H1 (cell line): Measurements from ENCODE around the gene GMPPA. TPM values are rescaled to one million over a fixed set of nuclear protein-coding genes. Genes with fewer than 3 reads are reported as not detected.

Source experiments
- BRCA1 ChIP-seq: IDR thresholded peaks from 2 replicates; pipeline ENCODE4 v1.6.1; 2012; ENCODE audit warnings: low read depth, low read length, improper control_type of control experiment
- CHD2 ChIP-seq: IDR thresholded peaks from 2 replicates; pipeline ENCODE4 v1.6.1; 2012; ENCODE audit warnings: low read length, improper control_type of control experiment
- CHD7 ChIP-seq: fragments of 300-600 bp; sonication (generic); IDR thresholded peaks from 2 replicates; pipeline ENCODE4 v1.7.1; 2012; ENCODE audit warnings: low read length, moderate library complexity, mild to moderate bottlenecking, inconsistent platforms; ENCODE audit not compliant: insufficient replicate concordance
- EZH2 ChIP-seq: fragments of 200-600 bp; sonication (generic); IDR thresholded peaks from 2 replicates; pipeline ENCODE4 v1.7.1; 2012; ENCODE audit warnings: low read depth, mild to moderate bottlenecking, moderate library complexity, low read length, inconsistent platforms; ENCODE audit not compliant: severe bottlenecking
- KDM5A ChIP-seq: fragments of 200-600 bp; IDR thresholded peaks from 2 replicates; pipeline ENCODE4 v1.7.1; 2012; ENCODE audit warnings: mild to moderate bottlenecking, low read length, inconsistent platforms, mixed read lengths
- RNF2 ChIP-seq: fragments of 200-900, 300-1000 bp; sonication (generic); IDR thresholded peaks from 2 replicates; pipeline ENCODE4 v1.7.1; 2016; ENCODE audit warnings: borderline replicate concordance, low read depth, mild to moderate bottlenecking, antibody characterized with exemption, low read length; ENCODE audit not compliant: poor library complexity, severe bottlenecking; ENCODE audit errors: missing control alignments
- RXRA ChIP-seq: IDR thresholded peaks from 2 replicates; pipeline ENCODE4 v1.6.1; 2011; ENCODE audit warnings: low read depth, mild to moderate bottlenecking, low read length, moderate library complexity; ENCODE audit not compliant: insufficient read depth
- SP1 ChIP-seq: IDR thresholded peaks from 2 replicates; pipeline ENCODE4 v1.6.1; 2011; ENCODE audit warnings: low read depth, low read length
- SP2 ChIP-seq: IDR thresholded peaks from 2 replicates; pipeline ENCODE4 v1.6.1; 2012; ENCODE audit warnings: mild to moderate bottlenecking, low read length, inconsistent platforms
- polyA plus RNA-seq, 7 experiments: library from polyadenylated mRNA; depleted of rRNA in 3 of 7; stranded (reverse) in 5 of 7; unstranded in 2 of 7; fragments of >200 nt in 5 of 7; fragments of 200-250 nt in 2 of 7; gene quantifications; 1 replicate in 5 of 7; 2 replicates in 1 of 7; 4 replicates in 1 of 7; pipeline versions ENCODE4 v1.2.1 to v1.2.3, GENCODE V29; 2011 to 2013; ENCODE audit warnings: missing spikeins in 2 of 7, mixed read lengths in 2 of 7
- total RNA-seq: library from RNA; stranded (reverse); fragmentation: NEBNext Ultra II Directional; extraction: Animal tissue kit (Norgen Biotek cat#: 25700); gene quantifications from 2 replicates; pipeline ENCODE4 v1.2.1, GENCODE V29; 2021

The GMPPA gene
- total and polyA plus RNA-seq, 2 of the 8 experiments (the other 6 are each of a cell fraction or from before 2014, with no cell fraction given): 34.3 to 98.8 TPM

DNA sequence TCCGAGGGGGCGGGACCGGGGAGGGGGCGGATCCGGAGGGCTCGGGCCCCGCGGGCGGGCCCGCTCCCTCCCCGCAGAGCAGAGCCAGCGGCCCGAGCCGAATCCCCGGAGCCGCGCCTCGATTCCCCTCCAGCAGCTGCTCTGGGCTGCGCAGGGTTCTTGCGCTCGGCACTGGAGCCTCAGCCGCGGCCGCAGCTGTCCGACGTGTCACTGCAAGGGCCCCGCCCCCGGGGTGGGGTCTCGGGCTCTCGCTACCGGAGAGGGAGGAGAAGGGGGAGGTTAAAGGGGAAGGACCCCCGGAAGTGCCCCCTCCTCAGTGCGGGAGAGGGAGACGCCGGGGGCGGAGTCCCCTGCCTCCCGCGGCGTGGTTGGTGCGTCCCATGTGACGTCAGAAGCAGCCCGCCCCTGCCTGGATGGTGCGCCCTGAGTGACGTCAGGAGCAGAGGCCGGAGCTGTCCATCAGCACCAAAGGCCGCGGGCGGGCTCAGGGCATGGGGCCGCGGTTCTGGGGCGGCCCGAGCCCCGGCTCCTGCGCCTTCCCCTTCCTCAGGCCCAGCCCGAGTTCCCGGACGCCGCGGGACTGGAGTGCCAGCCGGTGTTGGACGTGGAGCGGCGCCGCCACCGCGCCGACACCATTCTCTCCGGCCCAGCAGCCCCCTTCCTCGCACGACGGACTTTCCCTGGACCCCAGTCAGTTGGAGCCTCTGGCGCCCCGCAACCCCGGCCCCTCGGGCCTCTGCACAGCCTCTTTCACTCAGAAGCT lies 45.1 kb downstream of the GMPPA start, which contains the start of the genes CHPF and TMEM198 (continued):
- no peak for TF ChIP-seq KDM5A
- peak; percentile 52; the same call in 1 of the 2 replicates for TF ChIP-seq BRCA1
- no peak for TF ChIP-seq CHD7
- TF ChIP-seq RXRA: no peak
- no peak for TF ChIP-seq SP2
- peak; percentile 74; the same call in 1 of the 2 replicates for TF ChIP-seq SP1
- TF ChIP-seq EZH2: no peak
- TF ChIP-seq RNF2: no peak
- peak; percentile 57 for TF ChIP-seq CHD2
